ENCODE results near the gene LURAP1L.

DNA sequence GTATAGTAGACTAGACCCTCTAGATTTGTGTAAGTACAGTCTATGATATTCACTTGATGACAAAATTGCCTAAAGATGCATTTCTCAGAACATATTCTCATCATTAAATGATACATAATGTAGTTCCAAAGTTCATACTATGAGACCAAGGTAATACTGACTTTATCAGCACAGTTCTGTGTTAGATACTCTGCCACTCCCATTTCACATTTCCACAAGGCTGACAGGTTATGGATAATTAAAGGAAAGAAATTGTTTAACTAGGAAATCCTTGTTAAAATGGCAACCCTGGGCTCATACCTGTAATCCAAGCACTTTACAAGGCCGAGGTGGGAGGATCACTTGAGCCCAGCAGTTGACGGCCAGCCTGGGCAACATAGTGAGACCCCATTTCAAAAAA, 48.0 kb upstream of the LURAP1L start:
- TF ChIP-seq CTCF (optimal IDR thresholded peaks at IDR 0.05 in 1 of 3, IDR thresholded peaks at IDR 0.05 in 1 of 3, conservative IDR thresholded peaks at IDR 0.05 in 1 of 3; ENCODE audit: extremely low read depth in 1 of 3, insufficient read depth in 2 of 3, low read length in 3 of 3) = no peak
- TF ChIP-seq EZH2 (IDR thresholded peaks at IDR 0.05; ENCODE audit: low read length) = no peak
